Lung microvascular endothelial cell (primary cell): ENCODE measurements around the gene LRP1B. TPM values are rescaled to one million over a fixed set of nuclear protein-coding genes. Genes with fewer than 3 reads are reported as not detected.
"Not testable (repeated sequence)": the region's sequence is repeated elsewhere in the genome, so short reads cannot be mapped to it uniquely, and the experiment has no call there.

Experiments used
- DNase-seq, 2 donors: peaks; one replicate each; pipeline versions ENCODE4 v3.0.0 to v3.0.0-alpha.2; 2010; ENCODE audit warnings: low read depth in 2 of 2
- total RNA-seq: library from RNA; depleted of rRNA; stranded (reverse); fragments of >200 nt; gene quantifications from 2 replicates; pipeline ENCODE4 v1.2.1, GENCODE V29; 2014

The LRP1B gene
- total RNA-seq, 1 donor from 2014 or later: not detected

GRCh38 chr2:140489193-140489592 is 1641.6 kb downstream of the LRP1B start:
- no peak for DNase-seq

GRCh38 chr2:140481136-140481535 is 1649.7 kb downstream of the LRP1B start:
- DNase-seq: no peak

- DNase-seq: no peak
Measured at GRCh38 chr2:140473851-140474250, 1657.0 kb downstream of the LRP1B start.

DNA sequence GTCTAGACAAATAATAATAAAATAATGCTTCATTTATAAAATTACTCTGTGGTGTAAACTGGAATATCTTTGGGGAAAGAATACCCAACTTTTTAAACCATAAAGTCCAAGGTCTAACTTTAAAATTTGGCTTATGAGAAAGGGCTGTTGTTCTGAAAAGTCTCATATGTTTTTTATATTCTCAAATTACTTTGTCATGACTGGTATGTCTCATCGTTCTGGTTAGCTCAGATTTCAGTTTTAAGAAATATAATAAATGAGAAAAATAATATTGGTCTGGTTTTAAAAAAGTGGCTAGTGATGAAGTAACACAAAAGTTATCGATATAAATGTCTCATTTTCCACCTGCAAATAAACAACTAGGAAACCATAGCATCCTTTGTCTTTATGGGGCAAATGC is 1658.1 kb downstream of the LRP1B start:
- no peak for DNase-seq

DNA sequence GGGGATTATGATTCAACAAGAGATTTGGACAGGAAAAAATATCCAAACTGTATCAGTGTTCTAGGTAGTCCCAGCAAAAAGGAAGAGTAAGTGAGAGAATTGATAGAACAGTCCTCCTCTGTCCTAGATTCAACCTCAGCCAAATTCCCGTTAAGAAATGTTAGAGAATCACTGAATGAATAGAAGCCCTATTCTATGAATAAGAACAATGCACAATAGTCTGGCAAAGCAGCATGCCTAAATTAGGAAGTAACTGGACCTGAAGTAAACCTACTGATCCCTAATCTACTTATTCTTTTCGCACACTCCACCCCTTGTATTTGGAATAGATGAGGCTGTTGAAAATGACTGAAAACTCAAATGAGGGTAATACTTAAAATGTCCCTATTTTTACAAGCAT is 1665.5 kb downstream of the LRP1B start:
- no peak for DNase-seq

GRCh38 chr2:140462990-140463389 is 1667.8 kb downstream of the LRP1B start:
- DNase-seq: no peak

- no peak for DNase-seq
Measured at GRCh38 chr2:140457483-140457882, 1673.3 kb downstream of the LRP1B start.

- DNase-seq: no peak
Measured at GRCh38 chr2:140455315-140455714, 1675.5 kb downstream of the LRP1B start.

GRCh38 chr2:140454717-140455116 is 1676.1 kb downstream of the LRP1B start:
- no peak for DNase-seq

- DNase-seq: no peak
Measured at GRCh38 chr2:140451324-140451723, 1679.5 kb downstream of the LRP1B start.

GRCh38 chr2:140442319-140442718 is 1688.5 kb downstream of the LRP1B start:
- DNase-seq: no peak

- DNase-seq: no peak
Measured at GRCh38 chr2:140440815-140441214, 1690.0 kb downstream of the LRP1B start.

DNA sequence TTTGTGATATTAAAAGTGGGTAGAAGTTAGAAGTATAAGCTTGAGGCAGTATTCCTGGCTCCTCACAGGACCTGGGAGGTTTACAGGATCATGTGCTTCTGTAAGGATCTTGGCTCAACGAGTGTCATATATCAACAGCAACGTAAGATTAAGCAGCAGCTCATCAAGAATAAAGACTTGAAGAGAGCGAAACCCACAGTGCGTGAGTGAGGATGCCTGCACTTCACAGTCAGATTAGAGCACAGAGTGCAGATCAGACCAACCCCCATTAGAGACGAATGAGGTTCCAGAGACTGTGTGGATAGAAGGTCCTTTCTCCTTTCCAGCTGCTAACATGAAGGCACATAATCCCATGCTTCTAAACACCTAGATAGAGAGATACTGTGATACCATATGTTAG is 1693.9 kb downstream of the LRP1B start:
- DNase-seq: no peak

- not testable (repeated sequence) for DNase-seq
Measured at GRCh38 chr2:140427033-140427432, 1703.8 kb downstream of the LRP1B start.

GRCh38 chr2:140424471-140424870 is 1706.3 kb downstream of the LRP1B start:
- DNase-seq: no peak

GRCh38 chr2:140422759-140423158 is 1708.1 kb downstream of the LRP1B start:
- no peak for DNase-seq

DNA sequence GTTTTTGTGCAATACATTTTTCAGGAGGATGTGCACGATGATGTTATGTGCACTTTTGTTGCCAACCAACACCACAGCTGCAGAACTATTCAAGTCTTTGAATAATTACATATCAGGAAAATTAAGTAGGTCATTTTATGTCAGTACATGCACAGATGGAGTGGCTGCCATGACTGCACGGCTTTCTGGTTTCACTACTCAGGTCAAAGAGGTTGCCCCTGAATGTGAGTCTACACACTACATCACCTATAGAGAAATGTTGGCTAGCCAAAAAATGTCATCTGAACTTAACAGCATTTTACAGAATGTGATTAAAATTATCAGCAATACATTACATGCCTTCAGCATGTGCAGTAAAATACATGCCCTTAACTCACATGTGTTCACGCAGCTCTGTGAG is 1713.3 kb downstream of the LRP1B start:
- no peak for DNase-seq

DNA sequence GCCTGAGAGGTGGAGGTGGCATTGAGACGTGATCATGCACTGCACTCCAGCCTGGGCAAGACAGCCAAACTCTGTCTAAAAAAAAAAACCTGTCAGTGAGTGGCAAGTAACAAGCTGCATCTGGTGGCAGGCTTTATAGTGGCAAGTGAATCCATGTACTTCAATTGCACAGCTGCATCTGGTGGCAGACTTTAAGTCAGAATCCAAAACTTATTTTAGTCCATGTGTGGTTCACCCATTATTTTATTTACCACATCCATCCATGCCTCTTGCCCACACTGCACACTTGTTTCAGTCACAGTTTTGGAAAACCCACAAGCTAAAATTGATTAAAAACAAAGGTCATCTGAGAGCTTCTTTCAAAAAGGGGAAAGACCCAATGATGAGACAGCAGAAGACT is 1714.2 kb downstream of the LRP1B start:
- no peak for DNase-seq

DNA sequence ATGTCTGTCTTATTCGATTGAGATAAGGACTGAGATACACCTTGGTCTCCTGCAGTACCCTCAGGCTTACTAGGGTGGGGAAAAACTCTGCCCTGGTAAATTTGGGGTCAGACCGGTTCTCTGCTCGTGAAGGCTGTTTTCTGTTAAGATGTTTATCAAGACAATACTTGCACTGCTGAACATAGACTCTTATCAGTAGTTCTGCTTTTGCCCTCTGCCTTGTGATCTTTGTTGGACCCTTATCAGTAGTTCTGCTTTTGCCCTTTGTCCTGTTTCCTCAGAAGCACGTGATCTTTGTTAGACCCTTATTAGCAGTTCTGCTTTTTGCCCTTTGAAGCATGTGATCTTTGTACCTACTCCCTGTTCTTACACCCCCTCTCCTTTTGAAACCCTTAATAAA is 1715.8 kb downstream of the LRP1B start:
- not testable (repeated sequence) for DNase-seq

GRCh38 chr2:140410695-140411094 is 1720.1 kb downstream of the LRP1B start:
- DNase-seq: no peak

DNA sequence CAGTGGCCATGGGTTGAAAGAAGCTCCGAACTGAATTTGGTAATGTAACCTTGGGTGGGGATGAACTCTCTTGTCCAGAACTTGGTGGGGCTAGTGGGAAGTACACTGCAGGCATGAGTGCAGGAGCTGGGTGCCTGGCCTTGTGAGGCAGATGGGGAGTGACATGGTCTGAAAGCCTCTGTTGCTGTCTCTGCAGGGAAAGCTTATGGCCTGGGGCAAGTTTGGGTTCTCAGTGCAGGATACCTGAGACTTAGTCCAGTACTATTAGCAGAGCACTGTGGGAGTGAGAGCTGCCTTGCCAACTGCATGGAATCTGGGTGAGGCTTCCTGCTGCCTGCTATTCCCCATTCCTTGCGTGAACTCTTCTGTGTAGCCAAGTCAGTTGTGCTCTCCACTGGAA is 1729.8 kb downstream of the LRP1B start:
- DNase-seq: no peak

DNA sequence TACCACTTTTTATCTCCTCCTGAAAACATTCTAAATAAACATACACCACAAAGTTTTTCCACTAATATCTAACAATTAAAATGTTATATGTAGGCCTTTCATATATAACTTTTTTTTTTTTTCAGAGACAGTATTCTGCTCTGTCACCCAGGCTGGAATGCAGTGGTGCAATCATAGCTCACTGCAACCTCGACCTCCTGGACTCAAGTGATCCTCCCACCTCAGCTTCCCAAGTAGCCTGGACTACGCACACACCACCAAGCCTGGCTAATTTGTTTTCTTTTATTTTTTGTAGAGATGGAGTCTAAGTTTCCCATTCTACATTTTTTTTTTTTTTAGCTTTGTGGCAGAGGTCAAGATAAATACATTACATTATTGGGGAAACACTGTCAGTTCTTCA is 1738.0 kb downstream of the LRP1B start:
- no peak for DNase-seq

- no peak for DNase-seq
Measured at GRCh38 chr2:140384946-140385345, 1745.9 kb downstream of the LRP1B start.

- no peak for DNase-seq
Measured at GRCh38 chr2:140383781-140384180, 1747.0 kb downstream of the LRP1B start.

GRCh38 chr2:140376686-140377085 is 1754.1 kb downstream of the LRP1B start:
- DNase-seq: no peak
